GM19023 (cell line): Measurements from ENCODE around the gene LRP1.

Source experiments
- ATAC-seq: cut with Tn5 transposase; IDR thresholded peaks from one replicate; pipeline ENCODE4 v1.9.1; 2021; ENCODE audit warnings: mild to moderate bottlenecking, moderate library complexity; ENCODE audit not compliant: unreplicated experiment

The LRP1 gene

DNA sequence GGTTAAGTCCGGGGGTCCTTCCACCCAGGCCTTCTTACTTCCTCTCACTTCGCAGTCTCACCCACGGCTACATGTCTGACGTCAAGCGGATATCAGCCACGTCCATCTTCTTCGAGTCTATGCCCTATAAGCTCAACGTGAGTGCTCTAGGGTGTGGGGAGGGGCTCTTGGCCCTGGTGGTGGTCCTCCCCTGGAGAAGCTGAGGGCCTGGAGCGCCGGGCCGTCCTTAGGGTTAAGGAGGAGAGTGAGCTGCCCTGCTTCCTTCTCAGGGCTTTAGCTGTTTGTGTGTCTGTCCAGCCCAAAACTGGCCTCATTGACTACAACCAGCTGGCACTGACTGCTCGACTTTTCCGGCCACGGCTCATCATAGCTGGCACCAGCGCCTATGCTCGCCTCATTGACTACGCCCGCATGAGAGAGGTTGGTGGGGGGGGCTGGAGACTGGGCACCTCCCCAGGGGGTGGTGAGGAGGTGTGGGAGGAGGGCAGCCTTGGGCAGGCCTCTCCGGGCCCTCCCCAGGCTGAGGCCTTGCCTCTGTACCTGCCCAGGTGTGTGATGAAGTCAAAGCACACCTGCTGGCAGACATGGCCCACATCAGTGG is 104.0 kb downstream of the LRP1 start:
- ATAC-seq, result no peak

- no peak for ATAC-seq
Observed at GRCh38 chr12:57233357-57234232, 105.3 kb downstream of the LRP1 start.

GRCh38 chr12:57234233-57234570 is 105.9 kb downstream of the LRP1 start:
- ATAC-seq, result no peak

DNA sequence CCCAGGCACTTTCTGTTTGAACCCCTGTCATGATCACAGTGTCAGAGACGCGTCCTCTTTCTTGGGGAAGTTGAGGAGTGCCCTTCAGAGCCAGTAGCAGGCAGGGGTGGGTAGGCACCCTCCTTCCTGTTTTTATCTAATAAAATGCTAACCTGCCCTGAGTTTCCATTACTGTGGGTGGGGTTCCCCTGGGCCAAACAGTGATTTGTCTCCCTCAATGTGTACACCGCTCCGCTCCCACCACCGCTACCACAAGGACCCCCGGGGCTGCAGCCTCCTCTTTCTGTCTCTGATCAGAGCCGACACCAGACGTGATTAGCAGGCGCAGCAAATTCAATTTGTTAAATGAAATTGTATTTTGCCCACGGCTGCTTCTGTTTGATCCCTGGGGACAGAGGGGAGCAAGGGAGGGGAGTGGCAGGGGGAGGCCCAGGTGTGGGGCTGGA is 106.3 kb downstream of the LRP1 start:
- ATAC-seq, result no peak

GRCh38 chr12:57235017-57235727 is 106.9 kb downstream of the LRP1 start:
- ATAC-seq, result no peak

GRCh38 chr12:57235728-57236131 is 107.4 kb downstream of the LRP1 start:
- no peak for ATAC-seq

DNA sequence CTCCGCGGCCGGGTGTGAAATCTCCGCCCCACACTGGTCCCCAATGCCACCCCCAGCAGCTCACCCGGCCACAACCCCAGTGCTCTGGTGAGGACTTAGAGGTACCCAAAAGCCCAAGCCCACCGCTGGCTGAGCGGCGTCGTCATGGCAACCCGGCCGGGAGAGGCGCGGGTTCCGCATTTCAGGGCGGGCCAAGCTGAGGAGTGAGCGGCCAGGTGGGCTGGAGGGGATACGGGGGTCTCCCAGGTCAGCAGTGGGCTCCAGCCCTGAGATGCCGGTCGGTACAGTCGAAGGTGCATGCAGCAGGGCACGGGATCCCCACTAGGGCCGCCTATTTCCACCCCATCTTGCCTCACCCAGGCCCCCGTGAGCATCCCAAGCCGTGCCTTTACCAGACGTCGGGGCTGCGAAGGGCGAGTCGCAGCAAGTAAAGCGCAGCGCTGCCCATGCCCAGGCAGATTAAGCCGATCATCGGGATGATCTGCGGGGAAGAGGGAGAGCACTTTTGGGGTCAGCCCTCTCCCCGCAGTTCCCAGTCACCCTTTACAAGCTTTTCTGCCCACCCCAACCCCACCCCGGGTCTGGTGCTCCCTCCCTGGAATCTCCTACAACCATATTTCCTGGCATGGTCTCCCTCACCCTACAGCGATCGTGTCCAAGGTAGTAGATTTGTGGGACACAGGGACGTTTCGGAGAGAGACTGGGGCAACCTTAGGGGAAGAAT is 108.1 kb downstream of the LRP1 start:
- no peak for ATAC-seq

- ATAC-seq, result no peak
Observed at GRCh38 chr12:57236925-57237595, 108.8 kb downstream of the LRP1 start.

- no peak for ATAC-seq
Observed at GRCh38 chr12:57237596-57237931, 109.3 kb downstream of the LRP1 start.

DNA sequence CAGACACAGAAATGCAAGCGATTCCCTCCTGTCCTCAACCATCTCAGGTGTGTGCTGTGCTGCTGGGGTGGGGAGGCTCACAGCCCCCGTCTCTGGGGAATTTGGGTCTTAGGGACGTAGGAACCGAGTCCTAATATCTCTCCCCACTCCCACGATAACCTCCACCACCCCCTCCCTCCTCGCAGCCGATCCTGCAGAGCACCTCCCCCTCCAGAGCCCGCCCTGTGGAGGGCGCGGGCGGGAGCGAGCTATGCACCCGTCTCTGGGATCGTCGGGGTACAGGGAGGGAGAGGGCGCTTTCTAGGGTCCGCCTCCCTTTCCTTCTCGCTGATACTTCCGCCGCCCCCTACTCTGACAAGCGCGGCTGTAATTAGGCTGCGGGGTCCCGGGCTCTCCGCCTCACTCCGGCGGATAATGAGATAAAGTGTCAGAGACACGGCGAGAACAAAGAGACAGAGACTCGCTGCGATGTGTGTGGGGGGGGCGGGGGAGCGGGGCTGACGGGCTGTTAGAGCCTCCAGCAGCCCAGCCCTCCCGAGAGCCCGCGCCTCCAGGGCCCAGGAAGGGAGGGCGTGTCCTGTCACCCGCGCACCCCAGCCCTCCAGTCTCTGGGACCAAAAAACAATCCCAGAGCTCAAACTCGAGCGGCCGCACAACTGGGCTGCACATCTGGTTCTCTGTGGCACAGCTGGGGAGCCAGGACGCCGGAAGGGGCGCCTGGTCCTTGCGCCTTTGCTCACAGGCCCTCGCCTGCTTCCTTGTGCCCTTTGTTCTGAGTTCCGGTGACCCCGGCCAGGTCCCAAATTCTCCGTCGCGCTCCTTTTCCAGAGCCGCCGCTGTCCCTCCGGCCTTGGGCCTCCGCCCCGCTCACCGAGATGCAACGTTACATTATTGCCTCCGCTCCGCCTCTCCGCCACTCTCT is 109.9 kb downstream of the LRP1 start:
- ATAC-seq, result no peak

DNA sequence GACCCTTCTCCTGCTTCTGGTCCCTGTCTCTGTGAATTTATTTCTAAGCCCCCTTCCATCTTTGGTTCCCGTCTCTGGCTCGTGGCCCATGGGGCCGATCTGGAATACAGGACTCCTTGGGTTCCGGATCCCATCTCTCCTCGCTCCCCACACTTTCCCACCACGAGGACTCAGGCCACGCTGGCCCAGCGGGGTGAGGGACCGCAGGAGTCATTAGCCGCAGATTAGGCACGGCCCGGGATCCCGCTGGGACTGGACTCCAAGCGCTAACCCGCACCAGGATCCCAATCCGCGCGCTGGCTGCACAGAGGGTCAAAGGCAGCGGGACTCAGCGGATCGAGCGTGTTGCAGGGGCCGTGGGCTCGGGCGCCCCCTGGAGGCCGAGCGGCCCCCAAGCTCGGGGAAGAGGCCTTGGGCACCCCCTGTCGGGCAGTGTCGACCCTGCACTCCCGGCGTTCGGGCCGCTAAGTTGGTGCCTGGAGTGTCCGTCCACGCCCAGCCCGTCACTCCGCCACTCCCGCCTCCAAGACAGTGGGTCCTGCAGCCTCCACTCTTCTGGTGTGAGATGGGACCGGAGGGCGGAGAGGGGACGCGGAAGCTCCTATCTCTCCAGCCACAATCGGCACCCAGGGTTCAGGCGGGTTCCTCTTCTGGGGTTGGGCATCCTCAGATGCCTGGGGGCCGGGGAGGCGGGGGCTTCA is 110.7 kb downstream of the LRP1 start:
- peak; percentile 52 for ATAC-seq

- no peak for ATAC-seq
Observed at GRCh38 chr12:57239587-57240065, 111.3 kb downstream of the LRP1 start.

- ATAC-seq, result no peak
Observed at GRCh38 chr12:57240066-57240921, 112.0 kb downstream of the LRP1 start.

GRCh38 chr12:57240926-57241401 is 112.7 kb downstream of the LRP1 start:
- ATAC-seq, result no peak

GRCh38 chr12:57241402-57242310 is 113.4 kb downstream of the LRP1 start:
- no peak for ATAC-seq

GRCh38 chr12:57242329-57242690 is 114.0 kb downstream of the LRP1 start:
- ATAC-seq, result no peak
